LNCaP clone FGC (cell line): ENCODE results near the gene CPT1C.

Source experiments
- DNase-seq: peaks from one replicate; pipeline ENCODE4 v3.0.0-alpha.2; 2011; ENCODE audit warnings: low read depth
- H3K4me3 ChIP-seq: 2 replicates; pipeline ENCODE4 v1.5.1; 2011; ENCODE audit warnings: mild to moderate bottlenecking, low read depth, low read length, control low read depth
- CTCF ChIP-seq: IDR thresholded peaks from 2 replicates; pipeline ENCODE4 v1.5.1; 2012; ENCODE audit warnings: mild to moderate bottlenecking; ENCODE audit not compliant: control insufficient read depth, insufficient read depth; ENCODE audit errors: extremely low read depth

Gene CPT1C

GRCh38 chr19:49677901-49678674 is 12.8 kb upstream of the CPT1C start:
- DNase-seq, result no peak
- TF ChIP-seq CTCF, result peak; percentile 65
- peak overlapping the region; percentile 99 for H3K4me3 ChIP-seq

GRCh38 chr19:49678985-49679770 is 11.7 kb upstream of the CPT1C start:
- no peak for DNase-seq
- no peak for TF ChIP-seq CTCF
- no peak overlapping the region for H3K4me3 ChIP-seq

- H3K4me3 ChIP-seq, result no peak overlapping the region; the same call in 1 of the 2 replicates
- TF ChIP-seq CTCF, result no peak
- DNase-seq, result no peak
Measured at GRCh38 chr19:49679771-49680413, 11.0 kb upstream of the CPT1C start.

GRCh38 chr19:49680421-49681351 is 10.2 kb upstream of the CPT1C start:
- peak overlapping the region; percentile 28 for H3K4me3 ChIP-seq
- DNase-seq, result no peak
- TF ChIP-seq CTCF, result peak; percentile 99

- H3K4me3 ChIP-seq, result no peak overlapping the region
- no peak for DNase-seq
- TF ChIP-seq CTCF, result no peak
Measured at GRCh38 chr19:49681830-49682229, 9.1 kb upstream of the CPT1C start.

- no peak for TF ChIP-seq CTCF
- no peak for DNase-seq
- H3K4me3 ChIP-seq, result no peak overlapping the region
Measured at GRCh38 chr19:49682274-49682673, 8.6 kb upstream of the CPT1C start.
